GM23338 (cell line): ENCODE data around the gene GET4. TPM values are rescaled to one million over a fixed set of nuclear protein-coding genes. Genes with fewer than 3 reads are reported as not detected.

Experiments
- ATAC-seq: fragments of 200-7000 bp; cut with Tn5 transposase; 3 replicates; pipeline ENCODE4 v1.9.1; 2020
- DNase-seq: peaks from one replicate; pipeline ENCODE4 v3.0.0-alpha.2; 2015; ENCODE audit warnings: low spot score
- H2AFZ ChIP-seq: fragments of 200-600 bp; sonication (generic); 2 replicates; pipeline ENCODE4 v1.8.0; 2016; ENCODE audit warnings: antibody characterized with exemption, mild to moderate bottlenecking, moderate library complexity
- H3F3A ChIP-seq: fragments of 200-600 bp; sonication (generic); replicated peaks from 2 replicates; pipeline ENCODE4 v1.8.0; 2017; ENCODE audit warnings: antibody characterized with exemption, mixed run types, low read depth
- H3K27ac ChIP-seq: fragments of 200-600 bp; sonication (generic); 2 replicates; pipeline ENCODE4 v1.6.1; 2016; ENCODE audit warnings: low read depth
- H3K27me3 ChIP-seq: fragments of 200-600 bp; sonication (generic); 2 replicates; pipeline ENCODE4 v1.8.0; 2016; ENCODE audit warnings: mild to moderate bottlenecking, mixed run types, moderate library complexity; ENCODE audit not compliant: insufficient read depth
- H3K36me3 ChIP-seq: fragments of 200-600 bp; sonication (generic); 2 replicates; pipeline ENCODE4 v1.8.0; 2016; ENCODE audit warnings: mild to moderate bottlenecking; ENCODE audit not compliant: insufficient read depth
- H3K4me1 ChIP-seq: fragments of 200-600 bp; sonication (generic); 2 replicates; pipeline ENCODE4 v1.8.0; 2016; ENCODE audit warnings: mild to moderate bottlenecking, moderate library complexity; ENCODE audit not compliant: insufficient read depth
- H3K4me2 ChIP-seq: fragments of 200-600 bp; sonication (generic); 2 replicates; pipeline ENCODE4 v1.7.1; 2017; ENCODE audit warnings: mixed run types
- H3K4me3 ChIP-seq: fragments of 200-600 bp; sonication (generic); 2 replicates; pipeline ENCODE4 v1.6.1; 2016; ENCODE audit warnings: mixed run types
- H3K79me2 ChIP-seq: fragments of 200-600 bp; sonication (generic); replicated peaks from 2 replicates; pipeline ENCODE4 v1.8.0; 2017; ENCODE audit warnings: mild to moderate bottlenecking; ENCODE audit not compliant: insufficient read depth
- H3K9me2 ChIP-seq: fragments of 200-600 bp; sonication (generic); 2 replicates; pipeline ENCODE4 v1.8.0; 2017; ENCODE audit not compliant: insufficient read depth
- H4K20me1 ChIP-seq: fragments of 200-600 bp; sonication (generic); replicated peaks from 2 replicates; pipeline ENCODE4 v1.8.0; 2017; ENCODE audit warnings: mild to moderate bottlenecking; ENCODE audit not compliant: insufficient read depth
- H3K27ac Mint-ChIP-seq: 2 replicates; pipeline ENCODE4 v1.8.0; 2020; ENCODE audit warnings: inconsistent platforms, mild to moderate bottlenecking, moderate library complexity, mixed read lengths
- H3K27me3 Mint-ChIP-seq: 3 replicates; pipeline ENCODE4 v1.8.0; 2022; ENCODE audit warnings: low read depth, mild to moderate bottlenecking, moderate library complexity, mixed read lengths, inconsistent platforms; ENCODE audit not compliant: insufficient read depth, poor library complexity
- H3K36me3 Mint-ChIP-seq: 3 replicates; pipeline ENCODE4 v1.8.0; 2021; ENCODE audit warnings: low read depth, mild to moderate bottlenecking, inconsistent platforms, moderate library complexity, mixed read lengths
- H3K4me1 Mint-ChIP-seq: 3 replicates; pipeline ENCODE4 v1.8.0; 2020; ENCODE audit warnings: mild to moderate bottlenecking, inconsistent platforms, mixed read lengths
- H3K4me3 Mint-ChIP-seq: 3 replicates; pipeline ENCODE4 v1.8.0; 2021; ENCODE audit warnings: moderate library complexity, mild to moderate bottlenecking, inconsistent platforms, mixed read lengths
- H3K9me3 Mint-ChIP-seq: 3 replicates; pipeline ENCODE4 v1.8.0; 2020; ENCODE audit warnings: moderate library complexity, mild to moderate bottlenecking, inconsistent platforms, mixed read lengths
- CREB1 ChIP-seq: fragments of 250-450 bp; sonication (Bioruptor Pico); IDR thresholded peaks from 2 replicates; pipeline ENCODE4 v1.5.0; 2020; ENCODE audit warnings: low read depth, mild to moderate bottlenecking, moderate library complexity
- EZH2 ChIP-seq: fragments of 200-600 bp; sonication (generic); IDR thresholded peaks from one replicate; pipeline ENCODE4 v1.8.0; 2017; ENCODE audit warnings: antibody characterized with exemption, mild to moderate bottlenecking, low read depth; ENCODE audit not compliant: unreplicated experiment
- EZH2phosphoT487 ChIP-seq: fragments of 200-600 bp; sonication (generic); IDR thresholded peaks from one replicate; pipeline ENCODE4 v1.8.1; 2018; ENCODE audit warnings: antibody characterized with exemption; ENCODE audit not compliant: unreplicated experiment
- JUNB ChIP-seq: IDR thresholded peaks from one replicate; pipeline ENCODE4 v1.6.1; 2016; ENCODE audit warnings: antibody characterized with exemption; ENCODE audit not compliant: unreplicated experiment
- NANOG ChIP-seq: IDR thresholded peaks from 2 replicates; pipeline ENCODE4 v1.6.1; 2016; ENCODE audit warnings: antibody characterized with exemption, borderline replicate concordance
- POLR2AphosphoS5 ChIP-seq: IDR thresholded peaks from 2 replicates; pipeline ENCODE4 v1.6.1; 2016; ENCODE audit warnings: antibody characterized with exemption, low read depth
- STAT1 ChIP-seq: IDR thresholded peaks from one replicate; pipeline ENCODE4 v1.6.1; 2016; ENCODE audit warnings: antibody characterized with exemption; ENCODE audit not compliant: unreplicated experiment
- ZNF114 ChIP-seq: fragments of 250-450 bp; sonication (Bioruptor Pico); IDR thresholded peaks from 2 replicates; pipeline ENCODE4 v1.5.0; 2020; ENCODE audit warnings: mild to moderate bottlenecking, moderate library complexity
- ZNF331 ChIP-seq: fragments of 250-450 bp; sonication (Bioruptor Pico); IDR thresholded peaks from 2 replicates; pipeline ENCODE4 v1.5.0; 2020; ENCODE audit warnings: low read depth, mild to moderate bottlenecking, moderate library complexity
- polyA plus RNA-seq: library from polyadenylated mRNA; unstranded; fragments of >200 nt; fragmentation: Nextera tagmentation; extraction: Ambion mirVana; gene quantifications from 2 replicates; pipeline ENCODE4 v1.2.1, GENCODE V29; 2016
- total RNA-seq: library from RNA; depleted of rRNA; stranded (reverse); fragments of >200 nt; shearing (Covaris generic); gene quantifications from 2 replicates; pipeline ENCODE4 v1.2.3, GENCODE V29; 2014
- TF ChIP-seq, protein P1 (sequence below): IDR thresholded peaks from 2 replicates; pipeline ENCODE4 v1.6.1; 2016; ENCODE audit warnings: antibody characterized with exemption
- TF ChIP-seq, protein P2 (sequence below), 2 experiments: fragments of 200-600 bp in 1 of 2; sonication (generic) in 1 of 2; conservative IDR thresholded peaks; 2 replicates each; pipeline versions ENCODE4 v1.5.1 to v1.6.1; 2016 to 2017; ENCODE audit warnings: antibody characterized with exemption in 2 of 2, low read depth in 2 of 2, mild to moderate bottlenecking in 2 of 2, moderate library complexity in 1 of 2
- TF ChIP-seq, protein P3 (sequence below): IDR thresholded peaks from one replicate; pipeline ENCODE4 v1.6.1; 2018; ENCODE audit warnings: antibody characterized with exemption; ENCODE audit not compliant: unreplicated experiment
- TF ChIP-seq, protein P4 (sequence below): fragments of 250-450 bp; sonication (Bioruptor Pico); IDR thresholded peaks from 2 replicates; pipeline ENCODE4 v1.5.0; 2020; ENCODE audit warnings: mild to moderate bottlenecking, moderate library complexity

GET4 gene
- total and polyA plus RNA-seq, 2 experiments from 2014 or later: 48.0 to 79.1 TPM

DNA sequence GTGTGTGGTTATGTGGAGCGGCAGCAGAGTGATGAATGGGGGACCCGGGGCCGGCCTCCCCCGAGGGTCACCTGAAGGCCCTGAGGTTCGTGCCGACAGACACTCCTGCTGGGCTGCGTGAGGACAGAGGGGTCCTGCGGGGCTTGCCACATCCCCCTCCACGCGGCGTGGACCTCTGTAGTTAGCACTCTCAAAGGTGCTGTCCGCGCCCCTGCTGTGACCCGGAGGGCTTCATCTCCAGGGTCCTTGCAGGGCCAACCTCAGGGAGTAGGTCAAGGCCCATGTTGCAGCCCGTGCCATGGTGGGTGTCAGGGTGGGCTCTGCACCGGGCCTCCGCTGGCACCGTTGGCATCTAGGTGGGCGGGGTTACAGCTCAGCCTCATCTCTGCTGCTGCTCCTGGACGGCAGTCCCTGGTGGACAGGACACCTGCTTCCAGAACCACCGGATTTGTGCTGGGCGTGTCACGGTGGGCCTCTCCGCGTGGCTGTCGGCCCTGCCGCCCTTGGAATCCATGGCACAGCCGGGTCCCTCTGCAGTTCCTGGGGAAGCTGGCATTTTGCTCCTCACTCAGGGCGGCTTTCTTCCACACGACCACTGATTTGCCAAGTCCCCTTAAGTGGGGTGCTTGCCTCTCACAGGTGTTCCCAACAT lies 19.8 kb upstream of the GET4 start:
- peaks cover 45% of the 10 kb centered on the region; the same call in 1 of the 2 replicates for H3K36me3 ChIP-seq

More for the DNA sequence above, 19.8 kb upstream of the GET4 start:
- no peak for ATAC-seq
- no peaks in the 10 kb centered on the region for H3K9me3 Mint-ChIP-seq
- peaks cover 7% of the 10 kb centered on the region; the same call in 1 of the 2 replicates for H3K79me2 ChIP-seq
- TF ChIP-seq POLR2AphosphoS5: no peak
- no peak for TF ChIP-seq ZNF331
- TF ChIP-seq, protein P1, sequence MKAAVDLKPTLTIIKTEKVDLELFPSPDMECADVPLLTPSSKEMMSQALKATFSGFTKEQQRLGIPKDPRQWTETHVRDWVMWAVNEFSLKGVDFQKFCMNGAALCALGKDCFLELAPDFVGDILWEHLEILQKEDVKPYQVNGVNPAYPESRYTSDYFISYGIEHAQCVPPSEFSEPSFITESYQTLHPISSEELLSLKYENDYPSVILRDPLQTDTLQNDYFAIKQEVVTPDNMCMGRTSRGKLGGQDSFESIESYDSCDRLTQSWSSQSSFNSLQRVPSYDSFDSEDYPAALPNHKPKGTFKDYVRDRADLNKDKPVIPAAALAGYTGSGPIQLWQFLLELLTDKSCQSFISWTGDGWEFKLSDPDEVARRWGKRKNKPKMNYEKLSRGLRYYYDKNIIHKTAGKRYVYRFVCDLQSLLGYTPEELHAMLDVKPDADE: no peak
- no peak for TF ChIP-seq NANOG
- TF ChIP-seq JUNB: no peak
- no peak for TF ChIP-seq ZNF114
- no peak for TF ChIP-seq EZH2
- TF ChIP-seq, protein P2, sequence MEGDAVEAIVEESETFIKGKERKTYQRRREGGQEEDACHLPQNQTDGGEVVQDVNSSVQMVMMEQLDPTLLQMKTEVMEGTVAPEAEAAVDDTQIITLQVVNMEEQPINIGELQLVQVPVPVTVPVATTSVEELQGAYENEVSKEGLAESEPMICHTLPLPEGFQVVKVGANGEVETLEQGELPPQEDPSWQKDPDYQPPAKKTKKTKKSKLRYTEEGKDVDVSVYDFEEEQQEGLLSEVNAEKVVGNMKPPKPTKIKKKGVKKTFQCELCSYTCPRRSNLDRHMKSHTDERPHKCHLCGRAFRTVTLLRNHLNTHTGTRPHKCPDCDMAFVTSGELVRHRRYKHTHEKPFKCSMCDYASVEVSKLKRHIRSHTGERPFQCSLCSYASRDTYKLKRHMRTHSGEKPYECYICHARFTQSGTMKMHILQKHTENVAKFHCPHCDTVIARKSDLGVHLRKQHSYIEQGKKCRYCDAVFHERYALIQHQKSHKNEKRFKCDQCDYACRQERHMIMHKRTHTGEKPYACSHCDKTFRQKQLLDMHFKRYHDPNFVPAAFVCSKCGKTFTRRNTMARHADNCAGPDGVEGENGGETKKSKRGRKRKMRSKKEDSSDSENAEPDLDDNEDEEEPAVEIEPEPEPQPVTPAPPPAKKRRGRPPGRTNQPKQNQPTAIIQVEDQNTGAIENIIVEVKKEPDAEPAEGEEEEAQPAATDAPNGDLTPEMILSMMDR (conservative IDR thresholded peaks at IDR 0.05; ENCODE audit: low read depth in 2 of 2): no peak
- TF ChIP-seq, protein P3, sequence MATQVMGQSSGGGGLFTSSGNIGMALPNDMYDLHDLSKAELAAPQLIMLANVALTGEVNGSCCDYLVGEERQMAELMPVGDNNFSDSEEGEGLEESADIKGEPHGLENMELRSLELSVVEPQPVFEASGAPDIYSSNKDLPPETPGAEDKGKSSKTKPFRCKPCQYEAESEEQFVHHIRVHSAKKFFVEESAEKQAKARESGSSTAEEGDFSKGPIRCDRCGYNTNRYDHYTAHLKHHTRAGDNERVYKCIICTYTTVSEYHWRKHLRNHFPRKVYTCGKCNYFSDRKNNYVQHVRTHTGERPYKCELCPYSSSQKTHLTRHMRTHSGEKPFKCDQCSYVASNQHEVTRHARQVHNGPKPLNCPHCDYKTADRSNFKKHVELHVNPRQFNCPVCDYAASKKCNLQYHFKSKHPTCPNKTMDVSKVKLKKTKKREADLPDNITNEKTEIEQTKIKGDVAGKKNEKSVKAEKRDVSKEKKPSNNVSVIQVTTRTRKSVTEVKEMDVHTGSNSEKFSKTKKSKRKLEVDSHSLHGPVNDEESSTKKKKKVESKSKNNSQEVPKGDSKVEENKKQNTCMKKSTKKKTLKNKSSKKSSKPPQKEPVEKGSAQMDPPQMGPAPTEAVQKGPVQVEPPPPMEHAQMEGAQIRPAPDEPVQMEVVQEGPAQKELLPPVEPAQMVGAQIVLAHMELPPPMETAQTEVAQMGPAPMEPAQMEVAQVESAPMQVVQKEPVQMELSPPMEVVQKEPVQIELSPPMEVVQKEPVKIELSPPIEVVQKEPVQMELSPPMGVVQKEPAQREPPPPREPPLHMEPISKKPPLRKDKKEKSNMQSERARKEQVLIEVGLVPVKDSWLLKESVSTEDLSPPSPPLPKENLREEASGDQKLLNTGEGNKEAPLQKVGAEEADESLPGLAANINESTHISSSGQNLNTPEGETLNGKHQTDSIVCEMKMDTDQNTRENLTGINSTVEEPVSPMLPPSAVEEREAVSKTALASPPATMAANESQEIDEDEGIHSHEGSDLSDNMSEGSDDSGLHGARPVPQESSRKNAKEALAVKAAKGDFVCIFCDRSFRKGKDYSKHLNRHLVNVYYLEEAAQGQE: no peak
- no peak for TF ChIP-seq STAT1
- TF ChIP-seq, protein P4, sequence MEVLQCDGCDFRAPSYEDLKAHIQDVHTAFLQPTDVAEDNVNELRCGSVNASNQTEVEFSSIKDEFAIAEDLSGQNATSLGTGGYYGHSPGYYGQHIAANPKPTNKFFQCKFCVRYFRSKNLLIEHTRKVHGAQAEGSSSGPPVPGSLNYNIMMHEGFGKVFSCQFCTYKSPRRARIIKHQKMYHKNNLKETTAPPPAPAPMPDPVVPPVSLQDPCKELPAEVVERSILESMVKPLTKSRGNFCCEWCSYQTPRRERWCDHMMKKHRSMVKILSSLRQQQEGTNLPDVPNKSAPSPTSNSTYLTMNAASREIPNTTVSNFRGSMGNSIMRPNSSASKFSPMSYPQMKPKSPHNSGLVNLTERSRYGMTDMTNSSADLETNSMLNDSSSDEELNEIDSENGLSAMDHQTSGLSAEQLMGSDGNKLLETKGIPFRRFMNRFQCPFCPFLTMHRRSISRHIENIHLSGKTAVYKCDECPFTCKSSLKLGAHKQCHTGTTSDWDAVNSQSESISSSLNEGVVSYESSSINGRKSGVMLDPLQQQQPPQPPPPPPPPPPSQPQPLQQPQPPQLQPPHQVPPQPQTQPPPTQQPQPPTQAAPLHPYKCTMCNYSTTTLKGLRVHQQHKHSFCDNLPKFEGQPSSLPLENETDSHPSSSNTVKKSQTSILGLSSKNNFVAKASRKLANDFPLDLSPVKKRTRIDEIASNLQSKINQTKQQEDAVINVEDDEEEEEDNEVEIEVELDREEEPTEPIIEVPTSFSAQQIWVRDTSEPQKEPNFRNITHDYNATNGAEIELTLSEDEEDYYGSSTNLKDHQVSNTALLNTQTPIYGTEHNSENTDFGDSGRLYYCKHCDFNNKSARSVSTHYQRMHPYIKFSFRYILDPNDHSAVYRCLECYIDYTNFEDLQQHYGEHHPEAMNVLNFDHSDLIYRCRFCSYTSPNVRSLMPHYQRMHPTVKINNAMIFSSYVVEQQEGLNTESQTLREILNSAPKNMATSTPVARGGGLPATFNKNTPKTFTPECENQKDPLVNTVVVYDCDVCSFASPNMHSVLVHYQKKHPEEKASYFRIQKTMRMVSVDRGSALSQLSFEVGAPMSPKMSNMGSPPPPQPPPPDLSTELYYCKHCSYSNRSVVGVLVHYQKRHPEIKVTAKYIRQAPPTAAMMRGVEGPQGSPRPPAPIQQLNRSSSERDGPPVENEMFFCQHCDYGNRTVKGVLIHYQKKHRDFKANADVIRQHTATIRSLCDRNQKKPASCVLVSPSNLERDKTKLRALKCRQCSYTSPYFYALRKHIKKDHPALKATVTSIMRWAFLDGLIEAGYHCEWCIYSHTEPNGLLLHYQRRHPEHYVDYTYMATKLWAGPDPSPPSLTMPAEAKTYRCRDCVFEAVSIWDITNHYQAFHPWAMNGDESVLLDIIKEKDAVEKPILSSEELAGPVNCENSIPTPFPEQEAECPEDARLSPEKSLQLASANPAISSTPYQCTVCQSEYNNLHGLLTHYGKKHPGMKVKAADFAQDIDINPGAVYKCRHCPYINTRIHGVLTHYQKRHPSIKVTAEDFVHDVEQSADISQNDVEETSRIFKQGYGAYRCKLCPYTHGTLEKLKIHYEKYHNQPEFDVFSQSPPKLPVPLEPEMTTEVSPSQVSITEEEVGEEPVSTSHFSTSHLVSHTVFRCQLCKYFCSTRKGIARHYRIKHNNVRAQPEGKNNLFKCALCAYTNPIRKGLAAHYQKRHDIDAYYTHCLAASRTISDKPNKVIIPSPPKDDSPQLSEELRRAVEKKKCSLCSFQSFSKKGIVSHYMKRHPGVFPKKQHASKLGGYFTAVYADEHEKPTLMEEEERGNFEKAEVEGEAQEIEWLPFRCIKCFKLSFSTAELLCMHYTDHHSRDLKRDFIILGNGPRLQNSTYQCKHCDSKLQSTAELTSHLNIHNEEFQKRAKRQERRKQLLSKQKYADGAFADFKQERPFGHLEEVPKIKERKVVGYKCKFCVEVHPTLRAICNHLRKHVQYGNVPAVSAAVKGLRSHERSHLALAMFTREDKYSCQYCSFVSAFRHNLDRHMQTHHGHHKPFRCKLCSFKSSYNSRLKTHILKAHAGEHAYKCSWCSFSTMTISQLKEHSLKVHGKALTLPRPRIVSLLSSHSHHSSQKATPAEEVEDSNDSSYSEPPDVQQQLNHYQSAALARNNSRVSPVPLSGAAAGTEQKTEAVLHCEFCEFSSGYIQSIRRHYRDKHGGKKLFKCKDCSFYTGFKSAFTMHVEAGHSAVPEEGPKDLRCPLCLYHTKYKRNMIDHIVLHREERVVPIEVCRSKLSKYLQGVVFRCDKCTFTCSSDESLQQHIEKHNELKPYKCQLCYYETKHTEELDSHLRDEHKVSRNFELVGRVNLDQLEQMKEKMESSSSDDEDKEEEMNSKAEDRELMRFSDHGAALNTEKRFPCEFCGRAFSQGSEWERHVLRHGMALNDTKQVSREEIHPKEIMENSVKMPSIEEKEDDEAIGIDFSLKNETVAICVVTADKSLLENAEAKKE (CRISPR knock-in tag): no peak
- TF ChIP-seq EZH2phosphoT487: no peak
- TF ChIP-seq CREB1: no peak
- no peaks in the 10 kb centered on the region for H3F3A ChIP-seq
- H3K27ac Mint-ChIP-seq: no peak overlapping the region
- no peaks in the 10 kb centered on the region; the same call in 2 of the 3 replicates for H3K4me1 Mint-ChIP-seq
- peaks cover 7% of the 10 kb centered on the region for H4K20me1 ChIP-seq
- H3K27me3 ChIP-seq: no peaks in the 10 kb centered on the region
- no peak overlapping the region for H3K4me3 Mint-ChIP-seq
- H3K4me3 ChIP-seq: no peak overlapping the region
- H3K9me2 ChIP-seq: no peaks in the 10 kb centered on the region
- peaks cover 2% of the 10 kb centered on the region for H3K27me3 Mint-ChIP-seq
- H3K4me1 ChIP-seq: no peaks in the 10 kb centered on the region
- peaks cover 90% of the 10 kb centered on the region for H3K36me3 Mint-ChIP-seq
- no peak for DNase-seq
- H3K4me2 ChIP-seq: no peak overlapping the region
- H2AFZ ChIP-seq: no peak overlapping the region
- no peak overlapping the region for H3K27ac ChIP-seq
